GM18499 (cell line): ENCODE data around the gene FOXO6.
"Not testable (repeated sequence)": the region's sequence is repeated elsewhere in the genome, so short reads cannot be mapped to it uniquely, and the experiment has no call there.

Experiments used
- ATAC-seq: cut with Tn5 transposase; IDR thresholded peaks from one replicate; pipeline ENCODE4 v1.9.1; 2021; ENCODE audit warnings: moderate number of reproducible peaks; ENCODE audit not compliant: insufficient read depth, unreplicated experiment

FOXO6 gene

GRCh38 chr1:41328780-41329640, 32.2 kb upstream of the FOXO6 start:
- no peak for ATAC-seq

GRCh38 chr1:41329662-41330587, 31.3 kb upstream of the FOXO6 start:
- no peak for ATAC-seq

- ATAC-seq: no peak
Measured at GRCh38 chr1:41330588-41331545, 30.4 kb upstream of the FOXO6 start.

GRCh38 chr1:41331546-41331917, 29.7 kb upstream of the FOXO6 start:
- ATAC-seq: no peak

GRCh38 chr1:41332161-41332560, 29.1 kb upstream of the FOXO6 start:
- not testable (repeated sequence) for ATAC-seq

GRCh38 chr1:41333146-41333784, 28.0 kb upstream of the FOXO6 start:
- no peak for ATAC-seq

GRCh38 chr1:41338820-41339219, 22.4 kb upstream of the FOXO6 start:
- ATAC-seq: no peak

GRCh38 chr1:41340655-41341364, 20.4 kb upstream of the FOXO6 start:
- ATAC-seq: no peak

- no peak for ATAC-seq
Measured at GRCh38 chr1:41341365-41341683, 19.9 kb upstream of the FOXO6 start.

- ATAC-seq: no peak
Measured at GRCh38 chr1:41341772-41342562, 19.3 kb upstream of the FOXO6 start.

GRCh38 chr1:41342774-41343355, 18.4 kb upstream of the FOXO6 start:
- ATAC-seq: no peak

- ATAC-seq: no peak
Measured at GRCh38 chr1:41343790-41344699, 17.2 kb upstream of the FOXO6 start.

GRCh38 chr1:41344708-41345159, 16.5 kb upstream of the FOXO6 start:
- no peak for ATAC-seq

GRCh38 chr1:41345434-41346075, 15.7 kb upstream of the FOXO6 start:
- no peak for ATAC-seq

GRCh38 chr1:41347276-41347675, 14.0 kb upstream of the FOXO6 start:
- ATAC-seq: no peak

GRCh38 chr1:41348394-41348793, 12.8 kb upstream of the FOXO6 start:
- no peak for ATAC-seq
